Neural progenitor cell (in vitro differentiated cells): ENCODE data around the gene ATAD3B.
"Not testable (repeated sequence)": the region's sequence is repeated elsewhere in the genome, so short reads cannot be mapped to it uniquely, and the experiment has no call there.

ENCODE experiments used
- CTCF ChIP-seq: fragments of 200-600 bp; sonication (generic); IDR thresholded peaks from 2 replicates; pipeline ENCODE4 v1.5.1; 2017; ENCODE audit warnings: antibody characterized with exemption, mild to moderate bottlenecking
- EZH2phosphoT487 ChIP-seq: fragments of 200-600 bp; sonication (generic); IDR thresholded peaks from 2 replicates; pipeline ENCODE4 v1.6.1; 2017; ENCODE audit warnings: antibody characterized with exemption

DNA sequence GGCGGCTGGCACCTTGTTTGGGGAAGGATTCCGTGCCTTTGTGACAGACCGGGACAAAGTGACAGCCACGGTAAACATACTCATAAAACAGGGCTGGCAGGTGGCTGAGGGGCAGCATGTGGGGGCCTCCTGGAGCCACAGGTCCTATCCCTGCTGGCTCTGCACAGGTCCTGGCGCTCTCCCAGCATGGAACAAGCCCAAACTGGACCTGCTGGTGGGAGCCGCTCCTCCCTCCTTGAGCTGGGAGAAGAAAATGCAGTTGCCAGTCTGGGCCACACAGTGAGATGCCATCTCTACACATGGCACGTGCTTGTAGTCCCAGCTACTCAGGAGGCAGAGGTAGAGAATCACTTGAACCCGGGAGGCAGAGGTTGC is 19.2 kb upstream of the ATAD3B start:
- TF ChIP-seq CTCF, EZH2phosphoT487: not testable (repeated sequence)
